ENCODE results near the gene CTNNAL1.

Gene CTNNAL1

GRCh38 chr9:108956631-108957026 is 56.7 kb downstream of the CTNNAL1 start:
- Histone ChIP-seq H3K4me1 (ENCODE audit: insufficient read depth, low read length, severe bottlenecking) (no peaks in the 10 kb centered on the region), H3F3A (ENCODE audit: insufficient read depth, low read length) (no peaks in the 10 kb centered on the region), H3K4me3 (ENCODE audit: low read depth, low read length, poor library complexity, severe bottlenecking) (no peak overlapping the region), H4K20me1 (ENCODE audit: insufficient read depth, low read length) (no peaks in the 10 kb centered on the region), H3K27ac (ENCODE audit: low read depth, low read length, poor library complexity, severe bottlenecking) (no peak overlapping the region), H3K36me3 (ENCODE audit: insufficient read depth, low read length) (no peaks in the 10 kb centered on the region), H3K27me3 (ENCODE audit: insufficient read depth, low read length) (no peaks in the 10 kb centered on the region), H3K9me2 (ENCODE audit: low read depth, low read length) (no peaks in the 10 kb centered on the region), H2AFZ (ENCODE audit: low read length) (no peak overlapping the region), H3K9ac (ENCODE audit: low read length) (no peak overlapping the region), H3K79me2 (ENCODE audit: insufficient read depth, low read length) (no peaks in the 10 kb centered on the region), H3K4me2 (ENCODE audit: low read length) (no peak overlapping the region), H3K9me3 (ENCODE audit: low read length) (no peaks in the 10 kb centered on the region)
- TF ChIP-seq EZH2 (IDR thresholded peaks at IDR 0.05; ENCODE audit: borderline replicate concordance, low read length): no peak
- TF ChIP-seq, protein P1, sequence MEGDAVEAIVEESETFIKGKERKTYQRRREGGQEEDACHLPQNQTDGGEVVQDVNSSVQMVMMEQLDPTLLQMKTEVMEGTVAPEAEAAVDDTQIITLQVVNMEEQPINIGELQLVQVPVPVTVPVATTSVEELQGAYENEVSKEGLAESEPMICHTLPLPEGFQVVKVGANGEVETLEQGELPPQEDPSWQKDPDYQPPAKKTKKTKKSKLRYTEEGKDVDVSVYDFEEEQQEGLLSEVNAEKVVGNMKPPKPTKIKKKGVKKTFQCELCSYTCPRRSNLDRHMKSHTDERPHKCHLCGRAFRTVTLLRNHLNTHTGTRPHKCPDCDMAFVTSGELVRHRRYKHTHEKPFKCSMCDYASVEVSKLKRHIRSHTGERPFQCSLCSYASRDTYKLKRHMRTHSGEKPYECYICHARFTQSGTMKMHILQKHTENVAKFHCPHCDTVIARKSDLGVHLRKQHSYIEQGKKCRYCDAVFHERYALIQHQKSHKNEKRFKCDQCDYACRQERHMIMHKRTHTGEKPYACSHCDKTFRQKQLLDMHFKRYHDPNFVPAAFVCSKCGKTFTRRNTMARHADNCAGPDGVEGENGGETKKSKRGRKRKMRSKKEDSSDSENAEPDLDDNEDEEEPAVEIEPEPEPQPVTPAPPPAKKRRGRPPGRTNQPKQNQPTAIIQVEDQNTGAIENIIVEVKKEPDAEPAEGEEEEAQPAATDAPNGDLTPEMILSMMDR (IDR thresholded peaks at IDR 0.05; ENCODE audit: low read length): no peak

DNA sequence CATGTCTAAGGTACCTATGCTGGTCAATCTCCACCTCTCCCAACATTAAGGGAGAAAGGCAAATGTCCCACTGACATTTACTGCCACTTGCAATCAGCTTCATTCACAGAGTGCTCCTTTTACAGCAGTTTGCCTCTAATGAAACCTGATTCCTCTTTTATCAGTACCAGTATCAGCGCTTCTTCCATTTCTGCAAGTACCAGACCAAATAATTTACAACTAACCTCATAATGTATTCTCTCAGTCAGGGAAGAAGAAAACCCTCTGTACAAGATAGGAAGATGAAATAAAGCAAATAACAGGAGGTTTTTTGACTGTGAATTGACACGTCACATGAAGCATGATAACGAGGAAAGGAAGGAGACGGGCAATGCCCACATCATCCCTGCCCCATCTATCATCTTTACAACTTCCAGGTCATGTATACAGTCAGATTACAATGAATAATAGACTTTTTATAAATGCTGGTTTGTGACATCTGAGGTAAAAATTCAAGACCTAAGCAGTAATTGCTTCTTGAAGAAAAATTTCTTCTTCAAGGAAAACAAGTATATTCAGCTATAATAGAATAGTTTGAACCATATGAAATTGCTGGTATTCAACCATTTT is 57.2 kb downstream of the CTNNAL1 start:
- H3K27me3 ChIP-seq (ENCODE audit: insufficient read depth, low read length): no peaks in the 10 kb centered on the region
- no peak overlapping the region for H3K27ac ChIP-seq (ENCODE audit: low read depth, low read length, poor library complexity, severe bottlenecking)
- H2AFZ ChIP-seq (ENCODE audit: low read length): no peak overlapping the region
- no peaks in the 10 kb centered on the region for H3F3A ChIP-seq (ENCODE audit: insufficient read depth, low read length)
- no peaks in the 10 kb centered on the region for H3K9me2 ChIP-seq (ENCODE audit: low read depth, low read length)
- H3K4me2 ChIP-seq (ENCODE audit: low read length): no peak overlapping the region
- TF ChIP-seq, protein P1 (IDR thresholded peaks at IDR 0.05; ENCODE audit: low read length): no peak
- no peak for TF ChIP-seq EZH2 (IDR thresholded peaks at IDR 0.05; ENCODE audit: borderline replicate concordance, low read length)
- no peak overlapping the region for H3K9ac ChIP-seq (ENCODE audit: low read length)
- H3K9me3 ChIP-seq (ENCODE audit: low read length): no peaks in the 10 kb centered on the region
- no peaks in the 10 kb centered on the region for H4K20me1 ChIP-seq (ENCODE audit: insufficient read depth, low read length)
- H3K79me2 ChIP-seq (ENCODE audit: insufficient read depth, low read length): no peaks in the 10 kb centered on the region
- no peak overlapping the region for H3K4me3 ChIP-seq (ENCODE audit: low read depth, low read length, poor library complexity, severe bottlenecking)
- H3K4me1 ChIP-seq (ENCODE audit: insufficient read depth, low read length, severe bottlenecking): no peaks in the 10 kb centered on the region
- H3K36me3 ChIP-seq (ENCODE audit: insufficient read depth, low read length): no peaks in the 10 kb centered on the region

- H3K4me3 ChIP-seq (ENCODE audit: low read depth, low read length, poor library complexity, severe bottlenecking): no peak overlapping the region
- no peak overlapping the region for H2AFZ ChIP-seq (ENCODE audit: low read length)
- no peak overlapping the region for H3K4me2 ChIP-seq (ENCODE audit: low read length)
- no peaks in the 10 kb centered on the region for H3F3A ChIP-seq (ENCODE audit: insufficient read depth, low read length)
- no peaks in the 10 kb centered on the region for H3K9me3 ChIP-seq (ENCODE audit: low read length)
- no peak overlapping the region for H3K27ac ChIP-seq (ENCODE audit: low read depth, low read length, poor library complexity, severe bottlenecking)
- H3K36me3 ChIP-seq (ENCODE audit: insufficient read depth, low read length): no peaks in the 10 kb centered on the region
- H3K9ac ChIP-seq (ENCODE audit: low read length): no peak overlapping the region
- H3K4me1 ChIP-seq (ENCODE audit: insufficient read depth, low read length, severe bottlenecking): no peaks in the 10 kb centered on the region
- no peaks in the 10 kb centered on the region for H3K79me2 ChIP-seq (ENCODE audit: insufficient read depth, low read length)
- no peaks in the 10 kb centered on the region for H3K27me3 ChIP-seq (ENCODE audit: insufficient read depth, low read length)
- no peak for TF ChIP-seq EZH2 (IDR thresholded peaks at IDR 0.05; ENCODE audit: borderline replicate concordance, low read length)
- TF ChIP-seq, protein P1 (IDR thresholded peaks at IDR 0.05; ENCODE audit: low read length): peak; percentile 65
- no peaks in the 10 kb centered on the region for H4K20me1 ChIP-seq (ENCODE audit: insufficient read depth, low read length)
- H3K9me2 ChIP-seq (ENCODE audit: low read depth, low read length): no peaks in the 10 kb centered on the region
Observed at GRCh38 chr9:108953983-108954574, 59.2 kb downstream of the CTNNAL1 start.

Measured in OCI-LY1 (cell line).